KBM-7 (cell line): ENCODE results near the gene GPER1.

Source experiments
- DNase-seq: peaks from one replicate; pipeline ENCODE4 v3.0.0-alpha.2; 2015
- in situ Hi-C: fragments of 300-500 bp; cut with MboI; formaldehyde crosslinking; loops from 2 replicates; pipeline ENCODE4 v1.14.3; 2020; ENCODE audit warnings: low sequenced_read_pairs, low pct_unique_long_range_greater_than_20kb, mixed read lengths

The GPER1 gene

GRCh38 chr7:1098243-1099153 is 10.6 kb downstream of the GPER1 start:
- in situ Hi-C loops = no loop called here

GRCh38 chr7:1099154-1099542 is 11.2 kb downstream of the GPER1 start:
- DNase-seq = no peak
- in situ Hi-C loops = no loop called here

More at GRCh38 chr7:1098243-1099153, 10.6 kb downstream of the GPER1 start:
- no peak for DNase-seq

GRCh38 chr7:1099637-1100036 is 11.7 kb downstream of the GPER1 start:
- in situ Hi-C loops = no loop called here
- no peak for DNase-seq

GRCh38 chr7:1100386-1100785 is 12.5 kb downstream of the GPER1 start:
- no peak for DNase-seq
- in situ Hi-C loops = no loop called here

- in situ Hi-C loops = no loop called here
- DNase-seq = no peak
Measured at GRCh38 chr7:1100834-1101562, 13.1 kb downstream of the GPER1 start.

GRCh38 chr7:1101563-1102431 is 13.9 kb downstream of the GPER1 start:
- in situ Hi-C loops = no loop called here
- no peak for DNase-seq

GRCh38 chr7:1103009-1103788 is 15.3 kb downstream of the GPER1 start:
- in situ Hi-C loops = no loop called here

DNA sequence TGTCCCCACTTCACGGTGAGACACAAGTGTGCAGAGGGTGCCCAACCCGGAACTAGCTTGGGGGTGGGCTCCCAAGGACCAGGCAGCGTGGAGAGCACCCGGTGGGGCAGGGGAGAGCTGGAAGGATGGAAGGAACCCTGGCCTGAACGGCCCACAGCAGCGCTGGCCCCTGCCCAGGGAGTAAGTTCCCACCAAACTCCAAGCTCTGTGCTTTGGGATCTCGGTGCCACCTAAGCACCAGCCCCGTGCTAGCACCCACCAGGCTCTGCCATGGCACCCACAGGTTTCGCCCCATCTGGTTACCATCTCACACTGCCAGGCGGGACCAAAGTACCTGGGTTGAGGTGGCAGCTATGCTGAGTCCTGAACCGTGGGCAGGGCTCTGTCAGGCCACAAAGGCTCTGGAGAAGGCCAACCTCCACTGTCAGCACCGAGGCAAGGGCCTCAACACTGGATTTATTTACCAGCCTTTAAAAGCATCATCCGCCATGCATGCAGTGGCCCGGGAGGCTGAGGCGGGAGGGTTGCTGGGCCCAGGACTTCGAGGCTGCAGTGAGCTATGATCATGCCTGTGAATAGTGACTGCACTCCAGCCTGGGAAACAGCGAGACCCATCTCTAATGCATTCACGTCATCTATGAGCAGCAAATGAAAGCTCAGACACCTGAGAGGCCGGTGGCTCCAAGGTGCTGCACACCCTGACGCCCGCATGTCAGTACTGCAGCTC is 16.0 kb downstream of the GPER1 start:
- no peak for DNase-seq
- in situ Hi-C loops = no loop called here

More at GRCh38 chr7:1103009-1103788, 15.3 kb downstream of the GPER1 start:
- DNase-seq = no peak

- in situ Hi-C loops = no loop called here
- DNase-seq = no peak
Measured at GRCh38 chr7:1104516-1105179, 16.7 kb downstream of the GPER1 start.

DNA sequence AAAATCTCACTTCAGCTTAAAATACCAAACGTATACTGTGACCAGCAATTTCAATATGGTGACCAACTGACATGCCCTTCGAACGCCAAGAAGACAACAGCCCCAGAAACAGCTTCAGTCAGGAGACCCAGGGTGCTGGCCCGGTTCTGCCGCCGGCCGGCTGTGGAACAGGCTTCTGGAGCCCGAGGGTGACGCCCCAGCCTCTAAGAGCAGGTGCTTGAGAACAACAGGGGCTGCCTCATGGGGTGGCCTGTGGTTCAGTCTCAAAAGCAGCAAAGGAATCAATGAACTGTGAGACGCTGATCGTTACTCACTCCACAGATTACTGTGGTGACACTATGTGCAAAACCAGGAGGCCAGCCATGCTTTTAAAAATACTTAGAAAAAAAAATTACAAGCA is 17.3 kb downstream of the GPER1 start:
- DNase-seq = no peak
- in situ Hi-C loops = no loop called here

- DNase-seq = no peak
- in situ Hi-C loops = no loop called here
Measured at GRCh38 chr7:1106063-1106792, 18.3 kb downstream of the GPER1 start.

- DNase-seq = no peak
- in situ Hi-C loops = no loop called here
Measured at GRCh38 chr7:1106793-1107421, 19.0 kb downstream of the GPER1 start.

- no peak for DNase-seq
- in situ Hi-C loops = no loop called here
Measured at GRCh38 chr7:1108264-1108920, 20.5 kb downstream of the GPER1 start.

DNA sequence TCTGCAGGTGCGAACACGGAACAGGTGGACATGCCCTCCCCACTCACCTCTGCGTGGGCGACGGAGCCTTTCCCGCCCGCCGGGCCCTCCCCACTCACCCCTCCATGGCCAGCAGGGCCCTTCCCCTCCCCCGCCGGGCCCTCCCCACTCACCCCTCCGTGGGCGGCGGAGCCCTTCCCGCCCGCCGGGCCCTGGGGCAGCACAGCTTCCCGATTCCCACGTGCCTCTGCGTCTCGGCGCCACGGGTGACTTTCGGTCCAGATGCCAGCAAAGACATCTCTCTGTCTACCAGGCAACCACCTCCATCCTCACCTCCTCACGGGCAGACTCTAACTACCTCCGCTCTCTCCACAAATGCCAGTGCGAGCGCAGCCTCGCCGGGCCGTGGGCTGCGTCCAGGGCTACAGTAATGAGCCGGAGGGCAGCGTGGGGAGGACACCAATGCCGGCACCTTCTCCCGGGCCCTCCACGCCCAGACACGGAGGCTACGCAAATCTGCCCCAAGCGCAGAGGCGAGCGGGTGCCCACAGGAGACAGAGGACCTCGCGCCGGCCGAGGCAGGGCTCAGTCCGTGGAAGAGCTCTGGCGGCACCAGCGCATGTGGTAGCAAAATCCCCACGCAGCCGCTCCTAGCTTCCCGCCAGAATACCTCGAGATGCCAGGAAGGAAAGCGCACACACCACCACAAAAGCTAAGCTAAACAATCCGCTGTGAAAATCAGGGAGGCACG is 21.8 kb downstream of the GPER1 start:
- in situ Hi-C loops = no loop called here
- DNase-seq = no peak

DNA sequence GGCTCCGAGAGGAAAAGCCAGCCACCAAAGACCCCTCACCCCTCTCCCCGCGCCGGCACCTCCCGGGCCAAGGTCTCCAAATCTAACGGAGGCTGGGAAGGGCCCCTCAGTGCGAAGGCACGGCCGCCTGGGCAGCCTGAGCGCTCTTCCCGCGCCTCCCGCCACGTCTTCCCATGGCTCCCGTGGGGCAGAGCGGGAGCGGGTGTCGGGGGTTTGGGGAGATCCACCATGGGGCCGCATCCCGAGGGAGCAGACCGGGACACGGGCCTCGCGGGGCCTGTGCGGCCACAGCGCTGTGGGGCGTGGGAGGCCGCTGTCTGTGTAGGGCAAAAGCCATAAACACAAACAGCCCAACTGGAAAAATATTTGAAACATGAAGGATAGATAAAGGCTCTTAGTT is 22.4 kb downstream of the GPER1 start:
- in situ Hi-C loops = no loop called here

More for the DNA sequence above, 22.4 kb downstream of the GPER1 start:
- DNase-seq = no peak
